Measurements from ENCODE around the gene DHRS3.
"Not testable (repeated sequence)": the region's sequence is repeated elsewhere in the genome, so short reads cannot be mapped to it uniquely, and the experiment has no call there.

The DHRS3 gene

GRCh38 chr1:12617901-12618660, at the start of gene DHRS3:
TSS of gene DHRS3 (minus strand) at chr1:12618210. CDS start at chr1:12617348, 862 bp downstream.
- DNase-seq: peak; percentile 39

DNA sequence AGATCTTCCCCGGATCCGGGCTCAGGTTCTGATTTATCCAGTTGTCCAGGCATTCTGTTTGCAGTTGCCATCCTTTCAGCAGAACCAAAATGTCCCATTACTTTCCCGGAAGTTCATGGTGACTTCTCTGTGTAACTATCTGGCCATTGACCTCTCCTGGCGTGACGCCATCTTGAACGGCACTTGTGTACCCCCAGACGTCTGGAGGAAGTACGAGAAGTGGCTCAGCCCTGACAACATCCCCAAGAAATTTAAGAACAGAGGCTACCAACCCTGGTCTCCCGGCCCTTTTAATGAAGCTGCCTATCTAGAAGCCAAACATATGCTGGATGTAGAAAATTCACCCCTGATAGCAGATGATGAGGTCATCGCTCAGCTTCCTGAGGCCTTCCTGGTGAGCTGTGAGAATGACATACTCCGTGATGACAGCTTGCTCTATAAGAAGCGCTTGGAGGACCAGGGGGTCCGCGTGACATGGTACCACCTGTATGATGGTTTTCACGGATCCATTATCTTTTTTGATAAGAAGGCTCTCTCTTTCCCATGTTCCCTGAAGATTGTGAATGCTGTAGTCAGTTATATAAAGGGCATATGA, 48.2 kb upstream of the DHRS3 start:
- no peak for DNase-seq

DNA sequence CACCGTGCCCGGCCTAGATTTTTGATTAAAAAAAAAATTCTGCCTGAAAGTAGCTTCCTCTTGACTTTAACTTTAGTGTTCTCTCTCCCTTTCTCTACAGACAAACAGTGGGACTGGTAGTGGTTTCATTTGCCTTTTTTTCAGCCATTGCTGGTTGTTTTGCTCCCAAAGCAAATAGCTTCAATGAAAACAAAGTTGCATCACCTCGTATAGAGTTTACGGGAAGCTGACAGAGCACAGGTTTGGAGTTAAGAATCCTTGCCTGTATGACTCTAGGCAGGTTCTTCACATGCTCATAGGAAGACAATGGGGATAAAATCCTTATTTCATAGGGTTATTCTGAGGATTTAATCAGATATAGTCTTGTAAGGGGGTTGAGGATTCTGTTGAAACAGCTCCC, 47.5 kb upstream of the DHRS3 start:
- no peak for DNase-seq

GRCh38 chr1:12662556-12662955, 44.5 kb upstream of the DHRS3 start:
- no peak for DNase-seq

GRCh38 chr1:12661606-12662219, 43.7 kb upstream of the DHRS3 start:
- DNase-seq: no peak

- peak; percentile 50 for DNase-seq
These were observed 40.8 kb upstream of the DHRS3 start for GRCh38 chr1:12658531-12659453.

- not testable (repeated sequence) for DNase-seq
These were observed 40.0 kb upstream of the DHRS3 start for GRCh38 chr1:12657885-12658512.

DNA sequence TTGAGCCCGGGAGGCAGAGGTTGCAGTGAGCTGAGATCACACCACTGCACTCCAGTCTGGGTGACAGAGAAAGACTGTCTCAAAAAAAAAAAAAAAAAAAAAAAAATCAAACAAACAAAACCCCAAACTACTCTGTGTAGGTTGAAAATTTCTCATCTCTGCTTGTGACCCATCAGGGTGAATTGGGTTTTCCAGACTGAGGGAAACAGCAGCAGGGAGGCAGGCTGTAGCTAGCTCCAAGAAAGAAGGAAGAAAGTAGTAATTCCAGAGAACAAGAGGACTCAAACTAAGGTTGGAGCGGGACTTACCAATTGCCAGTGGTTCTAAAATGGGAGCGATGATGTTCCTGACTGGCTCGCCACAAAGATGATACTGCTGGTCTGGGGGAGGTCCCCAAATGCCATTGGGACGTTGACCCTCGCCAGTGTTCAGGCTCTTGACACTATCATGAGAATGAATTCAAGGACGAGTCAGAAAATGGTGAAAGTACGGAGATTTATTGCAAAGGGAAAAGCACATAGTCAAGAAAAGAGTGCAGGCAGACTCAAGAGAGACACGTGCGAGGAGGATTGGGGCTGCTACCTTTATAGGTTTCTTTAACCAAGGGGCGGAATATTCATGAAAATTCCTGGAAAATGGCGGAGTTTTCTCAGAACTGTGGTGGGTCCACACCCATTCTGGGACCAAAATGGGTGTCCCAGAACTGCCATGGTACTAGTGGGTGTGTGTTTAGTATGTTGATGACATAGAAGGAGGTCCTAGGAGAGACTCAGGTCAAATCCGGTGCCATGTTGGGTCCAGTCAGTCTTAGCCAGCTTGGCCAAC, 39.3 kb upstream of the DHRS3 start:
- DNase-seq: no peak

DNA sequence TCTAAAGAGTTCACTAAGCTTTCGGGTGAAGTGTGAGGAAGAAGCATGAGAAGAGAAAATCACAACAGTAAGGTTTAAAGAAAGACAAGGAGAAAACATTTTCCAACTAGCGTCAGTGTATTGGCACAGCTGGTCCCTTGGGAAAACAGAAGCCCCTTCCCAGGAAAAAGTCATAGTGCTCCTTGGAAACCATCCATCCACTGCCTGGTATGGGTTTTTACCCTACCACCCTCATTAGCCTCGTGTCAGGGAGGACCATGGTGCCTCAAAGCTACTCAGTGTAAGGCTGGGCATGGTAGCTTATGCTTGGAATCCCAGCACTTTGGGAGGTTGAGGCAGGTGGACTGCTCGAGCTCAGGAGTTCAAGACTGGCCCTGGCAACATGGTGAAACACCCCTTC, 38.6 kb upstream of the DHRS3 start:
- DNase-seq: no peak

- no peak for DNase-seq
These were observed 36.6 kb upstream of the DHRS3 start for GRCh38 chr1:12654657-12655056.

- DNase-seq: no peak
These were observed 36.1 kb upstream of the DHRS3 start for GRCh38 chr1:12654004-12654567.

DNA sequence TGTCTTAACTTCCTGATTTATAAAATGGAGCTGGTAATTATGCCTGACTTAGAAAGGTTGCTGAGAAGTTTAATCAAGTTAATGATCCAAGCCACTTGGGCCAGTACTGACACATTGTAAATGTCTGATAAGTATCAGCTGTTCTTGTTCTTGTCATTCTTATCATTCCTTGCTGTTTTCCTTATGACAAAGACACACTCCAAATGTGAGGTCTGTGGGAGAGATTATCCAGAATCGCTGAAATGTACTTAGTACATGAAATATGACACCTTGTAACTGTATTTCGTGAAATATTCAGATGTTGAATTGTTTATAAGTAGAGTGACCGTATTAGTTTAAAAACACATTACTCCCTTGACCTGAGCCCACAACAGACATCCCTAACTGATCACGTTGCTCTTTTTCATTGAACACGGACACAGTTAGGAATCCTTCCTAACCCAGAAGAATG, 32.0 kb upstream of the DHRS3 start:
- DNase-seq: no peak

DNA sequence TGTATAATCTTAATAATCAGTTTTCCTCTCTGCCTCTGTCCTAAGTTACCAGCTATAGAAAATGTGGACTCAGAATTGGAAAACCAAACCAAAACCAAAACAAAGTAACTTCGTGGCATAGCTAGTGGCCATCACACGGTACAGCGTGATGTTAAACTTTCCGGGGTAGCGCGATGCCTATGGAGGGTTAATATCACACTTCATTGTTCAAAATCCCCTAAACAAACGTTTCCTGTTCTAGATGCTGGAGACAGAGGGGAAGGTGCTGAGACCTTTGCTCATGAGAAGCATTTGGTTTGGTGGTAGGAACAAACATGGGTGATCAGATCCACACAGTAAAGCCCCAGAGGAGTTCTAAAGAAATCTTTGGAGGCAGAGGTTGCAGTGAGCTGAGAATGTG, 30.7 kb upstream of the DHRS3 start:
- no peak for DNase-seq

DNA sequence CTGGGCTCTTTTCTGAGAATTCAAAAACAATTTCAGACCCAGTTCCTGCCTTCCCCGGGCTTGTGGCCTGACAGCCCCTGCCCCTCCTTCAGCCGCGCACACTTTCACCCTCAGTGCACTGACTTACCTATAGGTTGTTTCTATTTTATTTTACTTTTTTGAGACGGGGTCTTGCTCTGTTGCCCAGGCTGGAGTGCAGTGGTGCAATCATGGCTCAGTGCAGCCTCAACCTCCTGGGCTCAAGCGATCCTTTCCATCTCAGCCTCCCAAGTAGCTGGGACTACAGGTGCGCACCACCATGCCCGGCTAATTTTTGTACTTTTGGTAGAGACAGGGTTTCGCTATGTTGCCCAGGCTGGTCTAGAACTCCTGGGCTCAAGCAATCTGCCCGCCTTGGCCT, 27.4 kb upstream of the DHRS3 start:
- DNase-seq: not testable (repeated sequence)

- DNase-seq: no peak
These were observed 26.8 kb upstream of the DHRS3 start for GRCh38 chr1:12644829-12645228.

DNA sequence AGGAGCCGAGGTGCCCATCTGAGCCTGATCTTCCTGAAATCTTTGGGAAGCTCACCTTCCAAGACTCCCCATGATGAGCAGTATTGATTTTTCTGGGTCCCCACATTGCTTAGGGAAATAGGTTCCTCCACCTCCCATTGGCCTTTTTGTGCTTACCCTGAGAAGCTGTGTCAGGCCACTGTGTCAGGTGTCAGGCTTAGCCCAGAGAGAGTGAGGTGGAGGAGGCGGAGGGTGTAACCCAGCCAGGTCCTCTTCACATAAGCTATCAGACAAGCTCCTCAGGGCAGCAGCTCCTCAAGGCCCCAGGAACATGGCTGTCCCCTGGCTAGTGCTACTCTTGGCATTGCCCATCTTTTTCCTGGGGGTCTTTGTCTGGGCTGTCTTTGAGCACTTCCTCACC, 26.2 kb upstream of the DHRS3 start:
- no peak for DNase-seq

- no peak for DNase-seq
These were observed 25.8 kb upstream of the DHRS3 start, which contains the start of gene AADACL4 for GRCh38 chr1:12643785-12644184. TSS of gene AADACL4 (plus strand) at chr1:12644085. CDS start at chr1:12644547, 462 bp downstream.

DNA sequence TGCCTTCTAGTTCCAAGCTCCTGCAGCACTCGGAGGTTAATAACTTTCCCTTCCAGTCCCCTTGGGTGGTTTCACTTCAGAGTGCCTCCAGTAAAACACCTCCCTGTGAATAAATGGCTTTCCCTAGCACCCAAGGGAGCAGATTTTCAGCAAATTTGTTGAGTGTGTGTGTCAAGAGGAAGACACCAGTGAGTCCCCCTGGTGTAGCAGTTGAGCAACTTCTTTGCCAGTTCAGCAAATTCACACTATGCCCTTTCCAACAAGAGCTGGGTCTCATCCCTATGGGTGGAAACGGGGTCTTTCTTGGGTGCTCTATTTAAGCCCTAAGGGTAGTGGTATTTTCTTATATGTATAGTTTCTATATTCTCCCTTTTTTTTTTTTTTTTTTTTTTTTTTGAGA, 25.1 kb upstream of the DHRS3 start:
- DNase-seq: no peak

GRCh38 chr1:12640958-12641272, 22.9 kb upstream of the DHRS3 start:
- no peak for DNase-seq

- DNase-seq: no peak
These were observed 22.4 kb upstream of the DHRS3 start for GRCh38 chr1:12640237-12640957.

DNA sequence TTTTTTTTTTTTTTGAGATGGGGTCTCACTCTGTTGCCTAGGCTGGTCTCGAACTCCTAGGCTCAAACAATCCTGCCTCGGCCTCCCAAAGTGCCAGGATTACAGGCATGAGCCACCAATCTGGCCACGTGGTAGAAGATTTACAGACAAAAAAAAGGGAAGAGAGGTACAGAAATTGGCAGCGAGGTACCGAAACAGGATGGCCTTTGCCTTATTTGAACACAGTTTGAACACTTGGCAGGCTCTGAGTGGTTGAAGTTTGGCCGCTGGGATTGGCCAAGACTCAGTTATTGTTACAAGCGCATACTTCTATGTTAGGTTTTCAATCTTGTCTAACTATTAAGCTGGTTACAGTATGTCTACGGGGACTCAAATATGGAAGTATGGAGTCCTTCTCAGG, 19.7 kb upstream of the DHRS3 start:
- DNase-seq: no peak

Measured in NCI-H774 (cell line).